Measurements from ENCODE around the gene NTN5. TPM values are rescaled to one million over a fixed set of nuclear protein-coding genes. Genes with fewer than 3 reads are reported as not detected.

NTN5 gene
- total RNA-seq, 1 experiment from 2014 or later, result not detected

DNA sequence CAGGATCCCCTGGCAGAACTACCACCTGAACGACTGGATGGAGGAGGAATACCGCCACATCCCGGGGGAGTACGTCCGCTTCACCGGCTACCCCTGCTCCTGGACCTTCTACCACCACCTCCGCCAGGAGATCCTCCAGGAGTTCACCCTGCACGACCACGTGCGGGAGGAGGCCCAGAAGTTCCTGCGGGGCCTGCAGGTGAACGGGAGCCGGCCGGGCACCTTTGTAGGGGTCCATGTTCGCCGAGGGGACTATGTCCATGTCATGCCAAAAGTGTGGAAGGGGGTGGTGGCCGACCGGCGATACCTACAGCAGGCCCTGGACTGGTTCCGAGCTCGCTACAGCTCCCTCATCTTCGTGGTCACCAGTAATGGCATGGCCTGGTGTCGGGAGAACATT is 30.5 kb upstream of the NTN5 start:
- Mint-ChIP-seq H3K4me3 (ENCODE audit: unreplicated experiment) (no peak overlapping the region), H3K27ac (ENCODE audit: low read depth, unreplicated experiment) (no peak overlapping the region), H3K9me3 (ENCODE audit: unreplicated experiment) (peaks cover 7% of the 10 kb centered on the region), H3K4me1 (ENCODE audit: insufficient read depth, unreplicated experiment) (peaks cover 7% of the 10 kb centered on the region), H3K36me3 (ENCODE audit: insufficient read depth, unreplicated experiment) (no peaks in the 10 kb centered on the region), H3K27me3 (ENCODE audit: insufficient read depth, unreplicated experiment) (no peaks in the 10 kb centered on the region)
- intact Hi-C loops (cut with micrococcal nuclease), result no loop called here
- no TSS peak for BruUV-seq (replicated peaks)
- DNase-seq (ENCODE audit: unreplicated experiment), result no peak
- TF ChIP-seq, protein P1, sequence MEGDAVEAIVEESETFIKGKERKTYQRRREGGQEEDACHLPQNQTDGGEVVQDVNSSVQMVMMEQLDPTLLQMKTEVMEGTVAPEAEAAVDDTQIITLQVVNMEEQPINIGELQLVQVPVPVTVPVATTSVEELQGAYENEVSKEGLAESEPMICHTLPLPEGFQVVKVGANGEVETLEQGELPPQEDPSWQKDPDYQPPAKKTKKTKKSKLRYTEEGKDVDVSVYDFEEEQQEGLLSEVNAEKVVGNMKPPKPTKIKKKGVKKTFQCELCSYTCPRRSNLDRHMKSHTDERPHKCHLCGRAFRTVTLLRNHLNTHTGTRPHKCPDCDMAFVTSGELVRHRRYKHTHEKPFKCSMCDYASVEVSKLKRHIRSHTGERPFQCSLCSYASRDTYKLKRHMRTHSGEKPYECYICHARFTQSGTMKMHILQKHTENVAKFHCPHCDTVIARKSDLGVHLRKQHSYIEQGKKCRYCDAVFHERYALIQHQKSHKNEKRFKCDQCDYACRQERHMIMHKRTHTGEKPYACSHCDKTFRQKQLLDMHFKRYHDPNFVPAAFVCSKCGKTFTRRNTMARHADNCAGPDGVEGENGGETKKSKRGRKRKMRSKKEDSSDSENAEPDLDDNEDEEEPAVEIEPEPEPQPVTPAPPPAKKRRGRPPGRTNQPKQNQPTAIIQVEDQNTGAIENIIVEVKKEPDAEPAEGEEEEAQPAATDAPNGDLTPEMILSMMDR (IDR thresholded peaks at IDR 0.05; ENCODE audit: unreplicated experiment), result no peak
- POLR2A ChIA-PET, result interaction anchor here (0.6 kb wide), 1 partner anchor 937 kb away, joined by 3 read pairs; the partner anchor contains the start of gene RRAS
- CTCF ChIA-PET, result interaction anchor here (0.6 kb wide), 1 partner anchor 48 kb away, joined by 3 read pairs; no protein-coding TSS in a partner anchor

GRCh38 chr19:48702701-48703100 is 29.9 kb upstream of the NTN5 start:
- Mint-ChIP-seq H3K36me3 (ENCODE audit: insufficient read depth, unreplicated experiment) (no peaks in the 10 kb centered on the region), H3K4me1 (ENCODE audit: insufficient read depth, unreplicated experiment) (peaks cover 12% of the 10 kb centered on the region), H3K27me3 (ENCODE audit: insufficient read depth, unreplicated experiment) (no peaks in the 10 kb centered on the region), H3K4me3 (ENCODE audit: unreplicated experiment) (no peak overlapping the region), H3K27ac (ENCODE audit: low read depth, unreplicated experiment) (no peak overlapping the region), H3K9me3 (ENCODE audit: unreplicated experiment) (peaks cover 5% of the 10 kb centered on the region)
- ChIA-PET CTCF (no interaction called here), POLR2A (no interaction called here)
- no peak for DNase-seq (ENCODE audit: unreplicated experiment)
- TF ChIP-seq, protein P1 (IDR thresholded peaks at IDR 0.05; ENCODE audit: unreplicated experiment), result no peak
- intact Hi-C loops (cut with micrococcal nuclease), result no loop called here
- no TSS peak for BruUV-seq (replicated peaks)

GRCh38 chr19:48698046-48698445 is 25.2 kb upstream of the NTN5 start:
- POLR2A ChIA-PET, result interaction anchor here (1.1 to 1.2 kb wide), 2 partner anchors 17 to 52 kb away, joined by 3 read pairs; partner anchors contain the start of gene CA11
- CTCF ChIA-PET, result no interaction called here
- Mint-ChIP-seq H3K4me1 (ENCODE audit: insufficient read depth, unreplicated experiment) (peaks cover 12% of the 10 kb centered on the region), H3K36me3 (ENCODE audit: insufficient read depth, unreplicated experiment) (no peaks in the 10 kb centered on the region), H3K4me3 (ENCODE audit: unreplicated experiment) (no peak overlapping the region), H3K9me3 (ENCODE audit: unreplicated experiment) (no peaks in the 10 kb centered on the region), H3K27ac (ENCODE audit: low read depth, unreplicated experiment) (peak overlapping the region; percentile 50), H3K27me3 (ENCODE audit: insufficient read depth, unreplicated experiment) (no peaks in the 10 kb centered on the region)
- peak; percentile 75 for DNase-seq (ENCODE audit: unreplicated experiment)
- intact Hi-C loops (cut with micrococcal nuclease), result no loop called here
- BruUV-seq (replicated peaks), result no TSS peak
- TF ChIP-seq, protein P1 (IDR thresholded peaks at IDR 0.05; ENCODE audit: unreplicated experiment), result no peak

DNA sequence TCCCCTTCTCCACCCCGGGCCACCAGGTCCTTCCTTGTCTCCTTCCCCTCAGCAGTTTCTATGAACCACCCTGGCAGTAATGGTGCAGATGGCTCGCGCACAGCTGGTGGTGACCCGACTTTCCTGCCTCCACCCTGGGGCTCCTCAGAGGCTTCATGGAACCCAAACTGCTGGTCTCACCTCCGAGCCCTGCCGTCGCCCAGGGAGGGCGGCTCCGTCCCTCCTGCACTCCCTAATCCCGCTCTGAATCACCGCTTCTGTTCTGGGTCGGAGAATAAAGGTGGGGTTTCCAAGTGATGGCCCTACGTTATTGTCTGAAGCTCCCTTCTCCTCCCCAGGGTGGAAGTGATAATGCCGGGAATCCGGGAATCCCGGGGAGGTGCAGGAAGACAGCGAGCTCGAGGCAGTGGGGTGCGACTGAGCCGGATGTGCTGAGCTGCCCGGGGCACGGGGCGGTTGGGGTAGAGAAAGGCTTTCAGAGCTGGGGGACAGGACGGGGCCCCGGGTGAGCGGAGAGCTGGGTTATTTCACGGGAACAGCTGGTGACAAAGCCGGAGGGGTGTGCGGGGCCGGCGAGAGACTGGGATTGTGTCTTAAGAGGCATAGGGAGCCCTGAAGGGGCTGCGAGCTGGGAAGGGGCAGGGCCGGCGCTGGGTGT is 23.7 kb upstream of the NTN5 start:
- H3K9me3 Mint-ChIP-seq (ENCODE audit: unreplicated experiment), result no peaks in the 10 kb centered on the region
- H3K36me3 Mint-ChIP-seq (ENCODE audit: insufficient read depth, unreplicated experiment), result no peaks in the 10 kb centered on the region
- peaks cover 12% of the 10 kb centered on the region for H3K4me1 Mint-ChIP-seq (ENCODE audit: insufficient read depth, unreplicated experiment)
- ChIA-PET CTCF (interaction anchor here (0.6 to 1.9 kb wide), 2 partner anchors 14 to 21 kb away, joined by 5 to 6 read pairs; no protein-coding TSS in a partner anchor), POLR2A (interaction anchor here (0.6 to 1.6 kb wide), 3 partner anchors 18 to 370 kb away, joined by 3 to 5 read pairs (median 4); no protein-coding TSS in a partner anchor)
- TF ChIP-seq, protein P1 (IDR thresholded peaks at IDR 0.05; ENCODE audit: unreplicated experiment), result no peak
- no peak for DNase-seq (ENCODE audit: unreplicated experiment)
- H3K27ac Mint-ChIP-seq (ENCODE audit: low read depth, unreplicated experiment), result no peak overlapping the region
- no peaks in the 10 kb centered on the region for H3K27me3 Mint-ChIP-seq (ENCODE audit: insufficient read depth, unreplicated experiment)
- intact Hi-C loops (cut with micrococcal nuclease), result no loop called here
- BruUV-seq (replicated peaks), result no TSS peak
- no peak overlapping the region for H3K4me3 Mint-ChIP-seq (ENCODE audit: unreplicated experiment)
